ENCODE results near the gene PDF. TPM values are rescaled to one million over a fixed set of nuclear protein-coding genes. Genes with fewer than 3 reads are reported as not detected.

The PDF gene
- total and polyA plus RNA-seq, 2 donors (not counting 1 experiment from before 2014, with no cell fraction given) = 5.5 to 9.6 TPM

GRCh38 chr16:69351309-69352027 is 21.1 kb upstream of the PDF start, which contains the start of gene TMED6:
Gene TMED6 (minus strand): TSS chr16:69351786. CDS start chr16:69351753, 33 bp downstream.
- ChIA-PET POLR2A (interaction anchor here (0.7 kb wide), 1 partner anchor 874 kb away, joined by 6 read pairs; no protein-coding TSS in a partner anchor), CTCF (no interaction called here)
- intact Hi-C loops (cut with micrococcal nuclease) = no loop called here
- 98% methylated on average over 11 of the region's 12 CpGs for WGBS (ENCODE audit: insufficient coverage)
- no peaks in the 10 kb centered on the region for H3K9me3 Mint-ChIP-seq (ENCODE audit: insufficient read depth)
- no peak within 1 kb of the TSS for H3K27ac ChIP-seq (ENCODE audit: low read length in 2 of 2)
- H3K27me3 Mint-ChIP-seq = no peaks in the 10 kb centered on the region
- peaks cover 2 to 22% of the 10 kb centered on the region in 2 experiments for H3K36me3 ChIP-seq (replicated peaks in 1 of 2; ENCODE audit: control extremely low read depth in 1 of 2, control insufficient read depth in 1 of 2, extremely low read depth in 1 of 2, insufficient read depth in 2 of 2, low read length in 1 of 2)
- ATAC-seq (ENCODE audit: low read depth) = no peak
- DNase-seq = no peak
- no peaks in the 10 kb centered on the region for H4K20me1 ChIP-seq (ENCODE audit: control insufficient read depth, insufficient read depth, low read length, poor library complexity, severe bottlenecking)
- no peak within 1 kb of the TSS for H3K27ac Mint-ChIP-seq
- no peak within 1 kb of the TSS for H3K4me3 Mint-ChIP-seq
- no peaks in the 10 kb centered on the region for H3K9me3 ChIP-seq (ENCODE audit: control extremely low read depth in 1 of 3, control insufficient read depth in 2 of 3, insufficient read depth in 1 of 3, low read length in 2 of 3)
- H3K4me1 Mint-ChIP-seq = no peaks in the 10 kb centered on the region
- no peak within 1 kb of the TSS for H3K9ac ChIP-seq (ENCODE audit: low read length)
- no peak within 1 kb of the TSS for H2AFZ ChIP-seq (ENCODE audit: insufficient read depth, low read depth, low read length, poor library complexity, severe bottlenecking)
- H3K4me3 ChIP-seq (ENCODE audit: control extremely low read depth in 1 of 5, extremely low read depth in 1 of 5, insufficient read depth in 1 of 5, low read depth in 2 of 5, low read length in 4 of 5) = no peak within 1 kb of the TSS
- H3K79me2 ChIP-seq (ENCODE audit: control insufficient read depth, insufficient read depth, low read length) = no peaks in the 10 kb centered on the region
- no peaks in the 10 kb centered on the region for H3K27me3 ChIP-seq (replicated peaks in 1 of 4; ENCODE audit: control extremely low read depth in 1 of 4, control insufficient read depth in 3 of 4, insufficient read depth in 4 of 4, low read length in 3 of 4)
- no peak within 1 kb of the TSS for H3K4me2 ChIP-seq (replicated peaks; ENCODE audit: low read depth, low read length, poor library complexity, severe bottlenecking)
- TF ChIP-seq EZH2 (IDR thresholded peaks at IDR 0.05; ENCODE audit: borderline replicate concordance, insufficient read depth, low read depth, low read length, poor library complexity, severe bottlenecking) (no peak), CTCF (IDR thresholded peaks at IDR 0.05) (no peak)
- no peaks in the 10 kb centered on the region for H3K4me1 ChIP-seq (ENCODE audit: control insufficient read depth in 2 of 2, insufficient read depth in 2 of 2, low read length in 2 of 2)

DNA sequence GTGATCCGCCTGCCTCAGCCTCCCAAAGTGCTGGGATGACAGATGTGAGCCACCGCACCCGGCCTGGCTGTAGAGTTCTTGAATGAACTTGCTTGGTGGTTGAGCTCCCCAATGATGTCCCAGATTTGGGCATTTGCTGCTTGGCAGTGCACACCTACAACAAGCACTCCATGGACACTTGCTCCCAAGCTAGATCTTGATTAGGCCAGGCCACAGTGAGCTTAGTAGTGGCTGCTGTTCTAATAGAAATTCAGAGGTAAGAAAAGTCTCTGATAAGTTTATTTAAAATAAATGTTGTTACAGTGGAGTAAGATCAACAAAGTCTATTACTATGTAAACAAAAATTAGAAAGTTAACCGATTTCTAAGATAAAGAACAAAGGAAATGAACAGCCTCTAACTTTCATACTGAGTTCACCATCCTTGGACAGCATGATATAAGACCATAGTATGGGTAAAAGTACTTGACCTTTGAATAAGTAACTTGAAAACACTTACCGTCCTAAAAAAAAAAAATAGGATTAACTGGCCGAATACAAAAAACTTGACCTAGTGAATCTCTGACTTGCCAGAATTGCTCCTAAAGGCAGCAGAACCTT is 20.2 kb upstream of the PDF start:
- 100% methylated on average over 3 of the region's 6 CpGs for WGBS (ENCODE audit: insufficient coverage)
- Mint-ChIP-seq H3K27ac (no peak overlapping the region), H3K4me3 (no peak overlapping the region), H3K9me3 (ENCODE audit: insufficient read depth) (no peaks in the 10 kb centered on the region), H3K4me1 (peaks cover 6% of the 10 kb centered on the region), H3K27me3 (no peaks in the 10 kb centered on the region)
- Histone ChIP-seq H3K4me3 (ENCODE audit: control extremely low read depth in 1 of 5, extremely low read depth in 1 of 5, insufficient read depth in 1 of 5, low read depth in 2 of 5, low read length in 4 of 5) (no peak overlapping the region), H3K79me2 (ENCODE audit: control insufficient read depth, insufficient read depth, low read length) (no peaks in the 10 kb centered on the region), H3K27ac (ENCODE audit: low read length in 2 of 2) (no peak overlapping the region), H4K20me1 (ENCODE audit: control insufficient read depth, insufficient read depth, low read length, poor library complexity, severe bottlenecking) (no peaks in the 10 kb centered on the region), H3K9ac (ENCODE audit: low read length) (no peak overlapping the region), H3K9me3 (ENCODE audit: control extremely low read depth in 1 of 3, control insufficient read depth in 2 of 3, insufficient read depth in 1 of 3, low read length in 2 of 3) (no peaks in the 10 kb centered on the region), H3K4me2 (replicated peaks; ENCODE audit: low read depth, low read length, poor library complexity, severe bottlenecking) (no peak overlapping the region), H2AFZ (ENCODE audit: insufficient read depth, low read depth, low read length, poor library complexity, severe bottlenecking) (no peak overlapping the region), H3K27me3 (replicated peaks in 1 of 4; ENCODE audit: control extremely low read depth in 1 of 4, control insufficient read depth in 3 of 4, insufficient read depth in 4 of 4, low read length in 3 of 4) (no peaks in the 10 kb centered on the region), H3K4me1 (ENCODE audit: control insufficient read depth in 2 of 2, insufficient read depth in 2 of 2, low read length in 2 of 2) (no peaks in the 10 kb centered on the region), H3K36me3 (replicated peaks in 1 of 2; ENCODE audit: control extremely low read depth in 1 of 2, control insufficient read depth in 1 of 2, extremely low read depth in 1 of 2, insufficient read depth in 2 of 2, low read length in 1 of 2) (peaks cover 2 to 15% of the 10 kb centered on the region in 2 experiments)
- DNase-seq (no peak), ATAC-seq (ENCODE audit: low read depth) (no peak)
- TF ChIP-seq EZH2 (IDR thresholded peaks at IDR 0.05; ENCODE audit: borderline replicate concordance, insufficient read depth, low read depth, low read length, poor library complexity, severe bottlenecking) (no peak), CTCF (IDR thresholded peaks at IDR 0.05) (no peak)
- intact Hi-C loops (cut with micrococcal nuclease) = no loop called here
- ChIA-PET POLR2A (interaction anchor here (0.7 kb wide), 1 partner anchor 10 kb away, joined by 3 read pairs; no protein-coding TSS in a partner anchor), CTCF (no interaction called here)

Data from B cell (primary cell).